Activated naive CD4-positive, alpha-beta T cell treated with anti-CD3 and anti-CD28 coated beads for 36 hours (primary cell): ENCODE results near the gene PDLIM5. TPM values are rescaled to one million over a fixed set of nuclear protein-coding genes. Genes with fewer than 3 reads are reported as not detected.
"Not testable (repeated sequence)": the region's sequence is repeated elsewhere in the genome, so short reads cannot be mapped to it uniquely, and the experiment has no call there.

Source experiments
- CTCF ChIA-PET: fragments of 350-600 bp; sonication (Branson Sonifier 250); formaldehyde crosslinking; loops from one replicate; lab custom pipeline; 2021; ENCODE audit warnings: antibody characterized with exemption; lab: Charles Lee
- DNase-seq: peaks from one replicate; pipeline ENCODE4 v3.0.0-alpha.2; 2020
- H3K27ac Mint-ChIP-seq: one replicate; pipeline ENCODE4 v1.8.0; 2021; ENCODE audit warnings: mild to moderate bottlenecking, mixed read lengths
- H3K27me3 Mint-ChIP-seq: one replicate; pipeline ENCODE4 v1.8.0; 2021; ENCODE audit warnings: low read depth, mixed read lengths
- H3K36me3 Mint-ChIP-seq: one replicate; pipeline ENCODE4 v1.8.0; 2021; ENCODE audit warnings: low read depth, mixed read lengths
- H3K4me1 Mint-ChIP-seq: one replicate; pipeline ENCODE4 v1.8.0; 2021; ENCODE audit warnings: low read depth, mixed read lengths
- H3K4me3 Mint-ChIP-seq: one replicate; pipeline ENCODE4 v1.8.0; 2021; ENCODE audit warnings: mild to moderate bottlenecking, moderate library complexity, mixed read lengths
- H3K9me3 Mint-ChIP-seq: one replicate; pipeline ENCODE4 v1.8.0; 2021; ENCODE audit warnings: mixed read lengths
- intact Hi-C: fragments of 100-400 bp; cut with micrococcal nuclease; formaldehyde crosslinking; loops from one replicate; pipeline ENCODE4 v1.15.1; 2023
- total RNA-seq, 2 experiments: library from RNA; stranded (reverse); gene quantifications; one replicate each; pipeline ENCODE4 v1.2.3, GENCODE V29; 2021

PDLIM5 gene
- total RNA-seq, 2 experiments from 2014 or later = 19.0 to 22.2 TPM

GRCh38 chr4:94470132-94470531, 18.4 kb downstream of the PDLIM5 start:
- Mint-ChIP-seq H3K27me3 (no peaks in the 10 kb centered on the region), H3K27ac (no peak overlapping the region), H3K4me3 (no peak overlapping the region), H3K4me1 (no peaks in the 10 kb centered on the region), H3K9me3 (peaks cover 9% of the 10 kb centered on the region), H3K36me3 (peaks cover 7% of the 10 kb centered on the region)
- intact Hi-C loops = no loop called here
- no peak for DNase-seq
- CTCF ChIA-PET = no interaction called here

GRCh38 chr4:94470782-94471181, 19.0 kb downstream of the PDLIM5 start:
- H3K4me3 Mint-ChIP-seq, H3K9me3 Mint-ChIP-seq, H3K27ac Mint-ChIP-seq, CTCF ChIA-PET, H3K4me1 Mint-ChIP-seq, DNase-seq, H3K36me3 Mint-ChIP-seq, intact Hi-C loops, H3K27me3 Mint-ChIP-seq: not testable (repeated sequence)

- Mint-ChIP-seq H3K4me1 (peaks cover 2% of the 10 kb centered on the region), H3K36me3 (peaks cover 7% of the 10 kb centered on the region), H3K27me3 (no peaks in the 10 kb centered on the region), H3K27ac (no peak overlapping the region), H3K9me3 (peaks cover 9% of the 10 kb centered on the region), H3K4me3 (no peak overlapping the region)
- CTCF ChIA-PET = no interaction called here
- no peak for DNase-seq
- intact Hi-C loops = no loop called here
Measured at GRCh38 chr4:94472056-94472826, 20.5 kb downstream of the PDLIM5 start.

GRCh38 chr4:94475050-94475449, 23.3 kb downstream of the PDLIM5 start:
- Mint-ChIP-seq H3K4me3 (no peak overlapping the region), H3K9me3 (peaks cover 6% of the 10 kb centered on the region), H3K27ac (no peak overlapping the region), H3K4me1 (peaks cover 4% of the 10 kb centered on the region), H3K27me3 (no peaks in the 10 kb centered on the region), H3K36me3 (peaks cover 7% of the 10 kb centered on the region)
- no peak for DNase-seq
- intact Hi-C loops = no loop called here
- CTCF ChIA-PET = no interaction called here

- H3K9me3 Mint-ChIP-seq = no peaks in the 10 kb centered on the region
- CTCF ChIA-PET = no interaction called here
- H3K27me3 Mint-ChIP-seq = no peaks in the 10 kb centered on the region
- intact Hi-C loops = no loop called here
- DNase-seq = no peak
- H3K36me3 Mint-ChIP-seq = peaks cover 2% of the 10 kb centered on the region
- peaks cover 4% of the 10 kb centered on the region for H3K4me1 Mint-ChIP-seq
- no peak overlapping the region for H3K27ac Mint-ChIP-seq
- H3K4me3 Mint-ChIP-seq = no peak overlapping the region
Measured at GRCh38 chr4:94475794-94476193, 24.1 kb downstream of the PDLIM5 start.

GRCh38 chr4:94477227-94477626, 25.5 kb downstream of the PDLIM5 start:
- Mint-ChIP-seq H3K27ac (no peak overlapping the region), H3K4me3 (no peak overlapping the region), H3K4me1 (peaks cover 4% of the 10 kb centered on the region), H3K27me3 (no peaks in the 10 kb centered on the region), H3K36me3 (no peaks in the 10 kb centered on the region), H3K9me3 (no peaks in the 10 kb centered on the region)
- intact Hi-C loops = no loop called here
- CTCF ChIA-PET = no interaction called here
- DNase-seq = no peak

- H3K9me3 Mint-ChIP-seq, CTCF ChIA-PET, H3K27me3 Mint-ChIP-seq, H3K4me1 Mint-ChIP-seq, intact Hi-C loops, H3K27ac Mint-ChIP-seq, H3K4me3 Mint-ChIP-seq, DNase-seq, H3K36me3 Mint-ChIP-seq: not testable (repeated sequence)
Measured at GRCh38 chr4:94478805-94479204, 27.1 kb downstream of the PDLIM5 start.

GRCh38 chr4:94479358-94480141, 27.8 kb downstream of the PDLIM5 start:
- H3K36me3 Mint-ChIP-seq = no peaks in the 10 kb centered on the region
- no peaks in the 10 kb centered on the region for H3K27me3 Mint-ChIP-seq
- intact Hi-C loops = no loop called here
- peaks cover 6% of the 10 kb centered on the region for H3K4me1 Mint-ChIP-seq
- no peak for DNase-seq
- no peak overlapping the region for H3K27ac Mint-ChIP-seq
- no peaks in the 10 kb centered on the region for H3K9me3 Mint-ChIP-seq
- CTCF ChIA-PET = no interaction called here
- H3K4me3 Mint-ChIP-seq = no peak overlapping the region

GRCh38 chr4:94480362-94480951, 28.7 kb downstream of the PDLIM5 start:
- Mint-ChIP-seq H3K27me3 (no peaks in the 10 kb centered on the region), H3K4me3 (no peak overlapping the region), H3K9me3 (no peaks in the 10 kb centered on the region), H3K36me3 (peaks cover 2% of the 10 kb centered on the region), H3K4me1 (peaks cover 14% of the 10 kb centered on the region), H3K27ac (no peak overlapping the region)
- DNase-seq = no peak
- intact Hi-C loops = no loop called here
- CTCF ChIA-PET = no interaction called here

- CTCF ChIA-PET = no interaction called here
- no peak overlapping the region for H3K27ac Mint-ChIP-seq
- H3K36me3 Mint-ChIP-seq = peaks cover 2% of the 10 kb centered on the region
- no peak overlapping the region for H3K4me3 Mint-ChIP-seq
- no peaks in the 10 kb centered on the region for H3K27me3 Mint-ChIP-seq
- H3K4me1 Mint-ChIP-seq = peaks cover 10% of the 10 kb centered on the region
- no peak for DNase-seq
- H3K9me3 Mint-ChIP-seq = no peaks in the 10 kb centered on the region
- intact Hi-C loops = no loop called here
Measured at GRCh38 chr4:94483895-94484294, 32.2 kb downstream of the PDLIM5 start.

- peaks cover 2% of the 10 kb centered on the region for H3K36me3 Mint-ChIP-seq
- no peak for DNase-seq
- H3K4me1 Mint-ChIP-seq = peaks cover 10% of the 10 kb centered on the region
- CTCF ChIA-PET = no interaction called here
- no peaks in the 10 kb centered on the region for H3K27me3 Mint-ChIP-seq
- no peak overlapping the region for H3K27ac Mint-ChIP-seq
- no peak overlapping the region for H3K4me3 Mint-ChIP-seq
- H3K9me3 Mint-ChIP-seq = no peaks in the 10 kb centered on the region
- intact Hi-C loops = no loop called here
Measured at GRCh38 chr4:94484818-94485217, 33.1 kb downstream of the PDLIM5 start.

GRCh38 chr4:94486372-94486801, 34.6 kb downstream of the PDLIM5 start:
- intact Hi-C loops = no loop called here
- DNase-seq = no peak
- H3K27ac Mint-ChIP-seq = no peak overlapping the region
- peaks cover 10% of the 10 kb centered on the region for H3K4me1 Mint-ChIP-seq
- no peak overlapping the region for H3K4me3 Mint-ChIP-seq
- CTCF ChIA-PET = interaction anchor here (0.6 kb wide), 1 partner anchor 158 kb away, joined by 3 read pairs; no protein-coding TSS in a partner anchor
- no peaks in the 10 kb centered on the region for H3K9me3 Mint-ChIP-seq
- H3K36me3 Mint-ChIP-seq = peaks cover 2% of the 10 kb centered on the region
- no peaks in the 10 kb centered on the region for H3K27me3 Mint-ChIP-seq
